C4-2B (cell line): ENCODE measurements around the gene RNF181.

Source experiments
- CTCF ChIP-seq: fragments of 450-650 bp; conservative IDR thresholded peaks from 2 replicates; pipeline ENCODE4 v1.5.1; 2017; ENCODE audit warnings: mild to moderate bottlenecking
- ZFX ChIP-seq: fragments of 450-650 bp; IDR thresholded peaks from 2 replicates; pipeline ENCODE4 v1.6.1; 2017

GRCh38 chr2:85579266-85579935 lies 16.1 kb upstream of the RNF181 start:
- TF ChIP-seq CTCF (no peak), ZFX (no peak)
